MM.1S (cell line): ENCODE measurements around the gene C1orf21.

ENCODE experiments used
- EZH2 ChIP-seq: fragments of 300-600 bp; sonication (generic); optimal IDR thresholded peaks from 2 replicates; pipeline ENCODE3; 2017; ENCODE audit warnings: low read depth, mild to moderate bottlenecking, antibody characterized with exemption, low read length, mixed read lengths
- EZH2phosphoT487 ChIP-seq: fragments of 300-600 bp; sonication (generic); IDR thresholded peaks from 2 replicates; pipeline ENCODE4 v1.6.1; 2018; ENCODE audit warnings: antibody characterized with exemption, low read length
- TF ChIP-seq, protein P1 (sequence below): fragments of 300-600 bp; sonication (generic); IDR thresholded peaks from 2 replicates; pipeline ENCODE4 v1.5.1; 2016; ENCODE audit warnings: antibody characterized with exemption, low read length, mixed read lengths

DNA sequence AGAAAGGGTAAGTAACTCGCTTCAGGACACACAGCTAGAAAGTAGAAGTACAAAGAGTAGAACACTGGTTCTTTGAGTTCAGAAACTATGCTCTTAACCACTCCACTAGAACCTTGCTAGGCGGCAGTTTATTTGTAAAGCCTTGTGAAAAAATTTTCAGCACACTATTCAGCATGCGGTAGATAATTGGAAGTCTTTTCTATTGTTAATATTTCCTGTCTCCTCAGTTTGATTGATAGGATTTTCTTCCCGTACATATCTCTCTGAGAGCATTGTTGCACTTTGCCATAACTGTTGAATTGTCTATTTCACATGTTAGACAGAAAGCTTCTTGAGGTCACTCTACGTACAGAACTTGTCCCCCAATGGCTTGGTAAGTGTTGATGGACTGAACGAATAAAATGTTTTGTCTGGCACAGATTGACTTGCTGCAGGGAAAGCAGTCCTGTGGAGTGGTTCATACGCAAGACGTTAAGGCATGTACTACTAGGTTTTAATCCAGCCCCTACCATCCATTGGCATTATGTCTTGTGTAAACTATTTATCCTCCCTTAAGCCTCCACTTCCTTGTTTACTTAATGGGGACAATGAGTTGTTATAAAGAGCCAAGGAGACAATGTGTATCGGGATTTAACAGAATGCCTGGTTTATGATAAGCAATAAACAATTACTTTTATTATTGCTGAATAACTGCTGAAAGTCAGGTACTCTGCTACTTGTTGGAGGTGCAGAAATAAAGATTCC, 35.8 kb downstream of the C1orf21 start:
- TF ChIP-seq, protein P1, sequence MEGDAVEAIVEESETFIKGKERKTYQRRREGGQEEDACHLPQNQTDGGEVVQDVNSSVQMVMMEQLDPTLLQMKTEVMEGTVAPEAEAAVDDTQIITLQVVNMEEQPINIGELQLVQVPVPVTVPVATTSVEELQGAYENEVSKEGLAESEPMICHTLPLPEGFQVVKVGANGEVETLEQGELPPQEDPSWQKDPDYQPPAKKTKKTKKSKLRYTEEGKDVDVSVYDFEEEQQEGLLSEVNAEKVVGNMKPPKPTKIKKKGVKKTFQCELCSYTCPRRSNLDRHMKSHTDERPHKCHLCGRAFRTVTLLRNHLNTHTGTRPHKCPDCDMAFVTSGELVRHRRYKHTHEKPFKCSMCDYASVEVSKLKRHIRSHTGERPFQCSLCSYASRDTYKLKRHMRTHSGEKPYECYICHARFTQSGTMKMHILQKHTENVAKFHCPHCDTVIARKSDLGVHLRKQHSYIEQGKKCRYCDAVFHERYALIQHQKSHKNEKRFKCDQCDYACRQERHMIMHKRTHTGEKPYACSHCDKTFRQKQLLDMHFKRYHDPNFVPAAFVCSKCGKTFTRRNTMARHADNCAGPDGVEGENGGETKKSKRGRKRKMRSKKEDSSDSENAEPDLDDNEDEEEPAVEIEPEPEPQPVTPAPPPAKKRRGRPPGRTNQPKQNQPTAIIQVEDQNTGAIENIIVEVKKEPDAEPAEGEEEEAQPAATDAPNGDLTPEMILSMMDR, result no peak
- TF ChIP-seq EZH2, result no peak
- no peak for TF ChIP-seq EZH2phosphoT487
